Fibroblast of lung (primary cell): ENCODE data around the gene LGALS7. TPM values are rescaled to one million over a fixed set of nuclear protein-coding genes. Genes with fewer than 3 reads are reported as not detected.

Experiments
- DNase-seq, 2 donors: peaks; one replicate each; pipeline versions ENCODE4 v3.0.0 to v3.0.0-alpha.2; 2010; ENCODE audit warnings: low read depth in 2 of 2
- H2AFZ ChIP-seq: 2 replicates; pipeline ENCODE4 v1.5.1; 2012; ENCODE audit warnings: low read length, control low read depth, inconsistent platforms
- H3K27ac ChIP-seq: 2 replicates; pipeline ENCODE4 v1.5.1; 2011; ENCODE audit warnings: low read length, control low read depth; ENCODE audit not compliant: insufficient read depth
- H3K27me3 ChIP-seq: 2 replicates; pipeline ENCODE4 v1.5.1; 2011; ENCODE audit warnings: mild to moderate bottlenecking, low read length; ENCODE audit not compliant: control insufficient read depth, insufficient read depth
- H3K36me3 ChIP-seq: 2 replicates; pipeline ENCODE4 v1.5.1; 2011; ENCODE audit warnings: low read length; ENCODE audit not compliant: control insufficient read depth, insufficient read depth
- H3K4me1 ChIP-seq: 2 replicates; pipeline ENCODE4 v1.5.1; 2011; ENCODE audit warnings: low read length; ENCODE audit not compliant: control insufficient read depth, insufficient read depth; ENCODE audit errors: extremely low read depth
- H3K4me2 ChIP-seq: 2 replicates; pipeline ENCODE4 v1.5.1; 2011; ENCODE audit warnings: low read length, control low read depth; ENCODE audit not compliant: insufficient read depth; ENCODE audit errors: extremely low read depth
- H3K4me3 ChIP-seq, 4 experiments: fragments of 200-600 bp in 1 of 4; sonication (generic) in 1 of 4; replicated peaks in 1 of 4; 2 replicates each; pipeline ENCODE4 v1.5.1; 2011 to 2016; ENCODE audit warnings: low read length in 4 of 4, low read depth in 3 of 4, mild to moderate bottlenecking in 3 of 4, control low read depth in 2 of 4, inconsistent platforms in 1 of 4, mixed read lengths in 1 of 4; ENCODE audit not compliant: insufficient read depth in 1 of 4; ENCODE audit errors: control extremely low read depth in 1 of 4
- H3K79me2 ChIP-seq: 2 replicates; pipeline ENCODE4 v1.5.1; 2012; ENCODE audit warnings: mild to moderate bottlenecking, low read length, inconsistent platforms; ENCODE audit not compliant: control insufficient read depth, insufficient read depth
- H3K9ac ChIP-seq: 2 replicates; pipeline ENCODE4 v1.5.1; 2011; ENCODE audit warnings: mild to moderate bottlenecking, low read length, control low read depth; ENCODE audit not compliant: insufficient read depth
- H3K9me3 ChIP-seq: 2 replicates; pipeline ENCODE4 v1.5.1; 2012; ENCODE audit warnings: low read depth, low read length; ENCODE audit not compliant: control insufficient read depth, insufficient read depth
- H4K20me1 ChIP-seq: 2 replicates; pipeline ENCODE4 v1.5.1; 2011; ENCODE audit warnings: low read length; ENCODE audit not compliant: control insufficient read depth, insufficient read depth; ENCODE audit errors: extremely low read depth
- CTCF ChIP-seq, 2 donors: IDR thresholded peaks in 1 of 2; conservative IDR thresholded peaks in 1 of 2; 1 replicate in 1 of 2; 2 replicates in 1 of 2; pipeline ENCODE4 v1.5.1; 2011 to 2012; ENCODE audit warnings: low read length in 2 of 2, control low read depth in 1 of 2, inconsistent platforms in 1 of 2, low read depth in 1 of 2, mild to moderate bottlenecking in 1 of 2
- EZH2 ChIP-seq: IDR thresholded peaks from 2 replicates; pipeline ENCODE4 v1.5.1; 2012; ENCODE audit warnings: low read length, control low read depth, mild to moderate bottlenecking; ENCODE audit errors: missing control alignments
- polyA plus RNA-seq, 2 donors: library from polyadenylated mRNA; depleted of rRNA in 1 of 2; stranded (reverse) in 1 of 2; unstranded in 1 of 2; fragments of >200 nt; gene quantifications; 2 replicates each; pipeline ENCODE4 v1.2.1, GENCODE V29; 2011 to 2012; ENCODE audit warnings: missing spikeins in 1 of 2
- total RNA-seq: library from RNA; depleted of rRNA; stranded (reverse); fragments of >200 nt; gene quantifications from 2 replicates; pipeline ENCODE4 v1.2.1, GENCODE V29; 2014

LGALS7 gene
- total and polyA plus RNA-seq, 2 donors (not counting 1 experiment from before 2014, with no cell fraction given) = not detected

- H2AFZ ChIP-seq = no peak overlapping the region
- no peaks in the 10 kb centered on the region for H3K27me3 ChIP-seq
- peaks cover 4% of the 10 kb centered on the region for H3K4me1 ChIP-seq
- no peaks in the 10 kb centered on the region for H3K9me3 ChIP-seq
- H3K4me3 ChIP-seq = no peak overlapping the region
- TF ChIP-seq EZH2 (no peak), CTCF (conservative IDR thresholded peaks at IDR 0.05 in 1 of 2, IDR thresholded peaks at IDR 0.05 in 1 of 2; ENCODE audit: low read depth in 1 of 2, low read length in 2 of 2) (no peak)
- H3K36me3 ChIP-seq = peaks cover 36% of the 10 kb centered on the region
- H3K79me2 ChIP-seq = peaks cover 2% of the 10 kb centered on the region
- DNase-seq = no peak
- H3K27ac ChIP-seq = no peak overlapping the region
- no peaks in the 10 kb centered on the region for H4K20me1 ChIP-seq
- H3K4me2 ChIP-seq = no peak overlapping the region
- H3K9ac ChIP-seq = no peak overlapping the region
These were observed 42.9 kb downstream of the LGALS7 start for GRCh38 chr19:38730470-38730730.

GRCh38 chr19:38729653-38730469, 43.5 kb downstream of the LGALS7 start:
- no peaks in the 10 kb centered on the region for H3K27me3 ChIP-seq
- DNase-seq = peak; percentile 47 to 55
- TF ChIP-seq CTCF (conservative IDR thresholded peaks at IDR 0.05 in 1 of 2, IDR thresholded peaks at IDR 0.05 in 1 of 2; ENCODE audit: low read depth in 1 of 2, low read length in 2 of 2) (peak; percentile 66 to 82), EZH2 (no peak)
- H3K27ac ChIP-seq = no peak overlapping the region
- no peak overlapping the region for H3K4me2 ChIP-seq
- H3K4me1 ChIP-seq = peaks cover 4% of the 10 kb centered on the region
- H3K4me3 ChIP-seq = no peak overlapping the region
- no peak overlapping the region for H3K9ac ChIP-seq
- no peak overlapping the region for H2AFZ ChIP-seq
- H3K79me2 ChIP-seq = peaks cover 2% of the 10 kb centered on the region
- no peaks in the 10 kb centered on the region for H4K20me1 ChIP-seq
- peaks cover 41% of the 10 kb centered on the region for H3K36me3 ChIP-seq
- no peaks in the 10 kb centered on the region for H3K9me3 ChIP-seq

- Histone ChIP-seq H3K36me3 (peaks cover 49% of the 10 kb centered on the region), H3K4me1 (peaks cover 4% of the 10 kb centered on the region), H2AFZ (no peak overlapping the region), H3K4me3 (no peak overlapping the region), H3K79me2 (peaks cover 2% of the 10 kb centered on the region), H3K27ac (no peak overlapping the region), H3K4me2 (no peak overlapping the region), H3K27me3 (no peaks in the 10 kb centered on the region), H3K9me3 (no peaks in the 10 kb centered on the region), H3K9ac (no peak overlapping the region), H4K20me1 (no peaks in the 10 kb centered on the region)
- DNase-seq = no peak
- TF ChIP-seq CTCF (conservative IDR thresholded peaks at IDR 0.05 in 1 of 2, IDR thresholded peaks at IDR 0.05 in 1 of 2; ENCODE audit: low read depth in 1 of 2, low read length in 2 of 2) (no peak), EZH2 (no peak)
These were observed 44.4 kb downstream of the LGALS7 start for GRCh38 chr19:38728752-38729541.
